ENCODE data around the gene SIMC1.

The SIMC1 gene

GRCh38 chr5:176365351-176366231 is 127.4 kb downstream of the SIMC1 start, which contains the start of gene ARL10:
Gene ARL10, plus strand, starts transcription at chr5:176365487. Its CDS starts 77 bp downstream, at chr5:176365564.
- DNase-seq (ENCODE audit: insufficient read length, low spot score): no peak
- FAIRE-seq: no peak
- TF ChIP-seq POLR2A (IDR thresholded peaks at IDR 0.05; ENCODE audit: low read depth, low read length): no peak

DNA sequence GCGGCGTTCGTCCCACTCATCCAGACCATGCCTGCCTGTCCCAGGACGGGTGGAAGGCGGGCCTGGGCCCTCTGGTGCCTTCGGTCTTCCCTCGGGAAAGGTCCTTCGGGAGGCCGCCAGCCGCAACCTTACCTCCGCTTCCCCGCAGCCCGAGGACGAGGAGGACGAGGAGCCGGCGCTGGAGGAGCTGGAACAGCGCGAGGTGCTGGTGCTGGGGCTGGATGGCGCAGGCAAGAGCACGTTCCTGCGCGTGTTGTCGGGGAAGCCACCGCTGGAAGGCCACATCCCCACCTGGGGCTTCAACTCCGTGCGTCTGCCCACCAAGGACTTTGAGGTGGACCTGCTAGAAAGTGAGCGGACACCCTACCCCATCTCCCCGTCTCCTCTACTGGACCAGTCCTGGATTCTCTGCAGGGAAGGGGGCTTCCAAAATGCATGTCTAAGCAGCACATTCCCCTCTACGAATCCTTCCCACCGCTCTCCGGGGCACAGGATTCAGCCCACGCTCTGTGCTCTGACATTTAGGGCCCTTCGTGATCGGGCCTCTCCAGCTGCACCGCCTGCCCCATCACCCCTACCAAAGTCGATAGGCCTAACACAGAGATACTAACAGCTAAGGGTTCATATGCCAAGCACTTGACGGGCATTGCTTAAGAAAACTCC is 128.1 kb downstream of the SIMC1 start:
- TF ChIP-seq POLR2A (IDR thresholded peaks at IDR 0.05; ENCODE audit: low read depth, low read length): no peak
- no peak for DNase-seq (ENCODE audit: insufficient read length, low spot score)
- FAIRE-seq: no peak

- FAIRE-seq (no peak), DNase-seq (ENCODE audit: insufficient read length, low spot score) (no peak)
- no peak for TF ChIP-seq POLR2A (IDR thresholded peaks at IDR 0.05; ENCODE audit: low read depth, low read length)
Observed at GRCh38 chr5:176368726-176369125, 130.5 kb downstream of the SIMC1 start.

DNA sequence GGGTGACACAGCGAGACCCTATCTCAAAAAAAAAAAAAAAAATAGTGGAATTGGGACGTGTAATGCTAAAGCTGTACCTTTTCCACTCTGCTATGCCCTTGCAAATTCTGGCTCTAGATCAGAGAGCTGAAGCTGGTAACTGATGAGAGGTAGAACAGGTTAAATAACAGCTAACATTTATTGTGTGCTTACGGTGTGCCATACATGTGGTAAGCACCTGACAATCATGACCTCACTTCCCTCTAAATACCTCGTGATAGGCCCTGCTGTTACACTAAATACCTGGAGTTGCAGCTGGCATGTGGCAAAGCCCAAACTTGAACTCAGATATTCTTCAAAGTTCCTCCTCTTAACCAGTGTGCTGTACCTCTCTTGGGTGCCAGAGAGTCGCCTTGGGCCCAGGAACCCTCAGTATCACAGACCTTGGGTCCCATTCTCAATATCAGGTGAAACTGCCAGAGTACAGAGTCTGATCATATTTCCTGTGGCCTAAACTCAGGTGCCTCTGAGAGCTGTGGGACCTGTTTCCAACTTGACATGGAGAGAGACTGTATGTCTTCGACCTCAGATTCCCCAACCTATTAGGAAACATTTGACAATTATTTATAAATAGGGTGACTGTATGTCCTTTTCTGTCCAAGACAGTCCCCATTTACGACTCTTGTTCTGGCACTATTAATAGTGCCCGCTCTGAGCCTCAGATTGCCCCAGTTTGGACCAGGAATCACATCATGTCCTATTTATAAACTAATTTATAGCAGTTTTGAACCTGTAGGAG is 131.9 kb downstream of the SIMC1 start:
- FAIRE-seq: no peak
- no peak for TF ChIP-seq POLR2A (IDR thresholded peaks at IDR 0.05; ENCODE audit: low read depth, low read length)
- DNase-seq (ENCODE audit: insufficient read length, low spot score): no peak

DNA sequence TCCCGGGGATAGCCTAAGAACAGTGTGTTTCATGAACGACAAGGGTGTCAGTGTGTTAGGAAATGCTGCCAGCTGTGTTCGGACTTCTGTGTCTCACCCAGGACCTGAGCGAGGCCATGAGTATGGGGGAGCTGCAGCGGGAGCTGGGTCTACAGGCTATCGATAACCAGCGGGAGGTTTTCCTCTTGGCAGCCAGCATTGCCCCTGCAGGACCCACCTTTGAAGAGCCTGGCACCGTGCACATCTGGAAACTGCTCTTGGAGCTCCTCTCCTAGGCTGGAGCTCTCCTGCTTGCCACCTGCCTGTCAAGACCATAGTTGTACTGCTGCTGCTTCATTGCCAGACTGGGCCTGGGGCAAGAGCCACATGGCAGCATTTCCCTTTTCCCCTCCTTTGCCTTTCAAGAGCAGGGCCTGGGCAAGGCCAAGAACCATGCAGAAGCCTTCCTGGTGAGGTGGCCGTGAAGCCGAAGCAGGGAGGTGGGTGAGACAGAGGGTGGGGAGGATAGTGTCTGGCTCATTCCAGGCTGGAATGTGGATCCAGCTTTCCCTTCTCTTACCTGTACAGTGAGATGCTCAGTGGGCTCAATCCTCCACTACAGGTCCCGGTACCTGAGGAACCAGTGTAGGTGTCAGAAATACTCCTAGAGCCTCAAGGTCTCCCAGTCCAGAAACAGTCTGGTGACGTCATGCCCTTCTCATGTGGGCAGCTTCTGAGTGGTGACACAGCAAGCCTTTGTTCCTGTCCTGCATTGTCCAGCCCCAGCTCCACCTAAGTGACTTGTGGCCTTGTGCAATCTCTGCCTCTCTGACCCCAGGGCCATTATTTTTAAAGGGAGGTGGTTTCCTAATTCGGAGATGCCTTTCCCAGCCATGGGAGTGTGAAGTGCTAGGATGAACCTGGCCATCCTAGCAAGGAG is 133.7 kb downstream of the SIMC1 start:
- TF ChIP-seq POLR2A (IDR thresholded peaks at IDR 0.05; ENCODE audit: low read depth, low read length): no peak
- DNase-seq (ENCODE audit: insufficient read length, low spot score) (no peak), FAIRE-seq (no peak)

- DNase-seq (ENCODE audit: insufficient read length, low spot score) (no peak), FAIRE-seq (no peak)
- TF ChIP-seq POLR2A (IDR thresholded peaks at IDR 0.05; ENCODE audit: low read depth, low read length): no peak
Observed at GRCh38 chr5:176373100-176373818, 135.0 kb downstream of the SIMC1 start.

DNA sequence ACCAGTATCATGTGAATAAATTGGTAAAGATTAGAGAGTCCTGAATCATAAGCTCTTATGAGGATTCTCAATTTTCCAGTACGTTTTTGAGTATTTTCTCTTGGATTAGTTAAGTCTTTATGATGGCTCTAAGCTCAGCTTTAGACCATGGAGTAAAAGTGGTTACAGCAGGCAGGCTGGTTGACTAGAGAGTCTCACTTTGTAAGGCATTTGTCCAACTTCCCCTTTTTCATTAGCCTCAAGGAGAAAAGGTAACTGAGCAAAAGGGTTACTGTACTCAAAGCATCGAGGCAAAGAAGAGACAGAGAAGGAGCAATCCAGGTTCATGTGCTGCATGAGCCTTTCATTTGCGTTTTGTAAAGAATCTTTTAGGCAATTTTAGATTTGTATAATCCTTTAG is 141.7 kb downstream of the SIMC1 start:
- FAIRE-seq (no peak), DNase-seq (ENCODE audit: insufficient read length, low spot score) (no peak)
- TF ChIP-seq POLR2A (IDR thresholded peaks at IDR 0.05; ENCODE audit: low read depth, low read length): no peak

DNA sequence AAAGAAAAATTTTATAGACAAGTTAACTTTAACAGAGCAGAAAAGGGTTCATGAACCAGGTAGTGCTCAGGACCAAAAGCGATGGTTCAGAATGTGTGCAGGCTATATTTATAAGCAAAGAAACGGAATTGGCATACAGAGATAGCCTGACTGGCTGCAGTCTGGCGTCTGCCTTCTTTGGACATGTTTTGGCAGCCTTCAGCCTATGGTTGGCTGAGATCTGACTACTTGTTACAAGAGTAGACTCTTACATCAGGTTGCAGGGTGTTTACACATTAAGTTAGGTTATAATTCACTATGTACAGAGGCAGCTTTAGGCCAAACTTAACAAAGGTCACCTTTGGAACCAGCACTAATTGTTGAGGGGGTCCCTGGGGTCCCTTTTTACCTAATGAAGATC is 143.2 kb downstream of the SIMC1 start:
- TF ChIP-seq POLR2A (IDR thresholded peaks at IDR 0.05; ENCODE audit: low read depth, low read length): no peak
- FAIRE-seq: no peak

GRCh38 chr5:176381979-176382378 is 143.8 kb downstream of the SIMC1 start:
- no peak for TF ChIP-seq POLR2A (IDR thresholded peaks at IDR 0.05; ENCODE audit: low read depth, low read length)
- no peak for FAIRE-seq
- no peak for DNase-seq (ENCODE audit: insufficient read length, low spot score)

More for the DNA sequence above, 143.2 kb downstream of the SIMC1 start:
- DNase-seq (ENCODE audit: insufficient read length, low spot score): no peak

DNA sequence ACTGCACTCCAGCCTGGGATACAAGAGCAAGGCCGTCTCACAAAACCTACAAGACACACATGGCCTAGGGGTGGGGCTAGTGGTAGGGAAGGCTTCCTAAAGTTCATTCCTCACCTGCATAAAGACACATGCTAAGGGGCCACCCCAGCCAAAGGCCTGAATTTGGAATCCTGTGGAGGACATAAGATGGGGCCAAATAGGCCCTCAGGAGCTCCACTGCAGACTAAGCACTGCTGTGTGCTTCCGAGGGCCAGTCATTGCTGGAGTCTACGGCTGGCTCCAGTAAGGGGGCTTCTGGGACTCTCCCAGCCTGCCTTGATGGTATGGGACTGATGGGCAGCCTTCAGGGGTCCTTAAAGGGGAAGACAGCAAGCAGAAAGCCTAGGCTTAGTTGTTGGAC is 144.5 kb downstream of the SIMC1 start:
- DNase-seq (ENCODE audit: insufficient read length, low spot score) (no peak), FAIRE-seq (no peak)
- no peak for TF ChIP-seq POLR2A (IDR thresholded peaks at IDR 0.05; ENCODE audit: low read depth, low read length)

DNA sequence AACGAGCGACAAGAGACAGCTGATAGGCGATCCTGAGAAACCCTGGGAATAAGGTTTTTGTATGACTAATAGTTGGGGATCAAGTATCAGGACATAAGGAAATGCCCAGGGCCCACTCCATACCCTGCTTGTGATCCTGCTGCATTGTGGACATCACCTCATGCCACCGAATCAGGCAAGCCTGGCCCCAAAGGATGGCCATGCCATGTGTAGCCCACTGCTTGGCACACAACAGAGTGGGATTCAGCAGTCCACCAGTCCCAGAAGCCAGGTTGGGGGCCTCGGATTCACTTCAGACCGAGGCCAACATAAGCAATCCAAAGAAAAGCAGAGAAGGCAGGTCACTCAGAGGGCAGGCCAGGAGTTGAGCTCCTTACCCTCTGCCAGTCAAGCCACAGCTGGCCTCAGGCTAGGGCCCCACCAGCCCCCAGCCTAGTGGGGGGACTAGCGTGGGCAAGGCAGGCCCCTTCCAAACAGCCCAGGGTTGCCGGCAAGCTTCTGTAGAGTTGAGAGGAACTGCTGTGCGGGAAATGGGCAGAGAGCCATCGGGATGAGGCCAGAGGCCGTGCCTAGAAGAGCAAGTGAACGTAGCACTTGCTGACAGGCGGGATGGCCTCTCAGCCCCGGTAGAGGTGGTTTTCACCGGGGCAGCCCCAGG is 145.2 kb downstream of the SIMC1 start:
- TF ChIP-seq POLR2A (IDR thresholded peaks at IDR 0.05; ENCODE audit: low read depth, low read length): no peak
- DNase-seq (ENCODE audit: insufficient read length, low spot score) (no peak), FAIRE-seq (no peak)

DNA sequence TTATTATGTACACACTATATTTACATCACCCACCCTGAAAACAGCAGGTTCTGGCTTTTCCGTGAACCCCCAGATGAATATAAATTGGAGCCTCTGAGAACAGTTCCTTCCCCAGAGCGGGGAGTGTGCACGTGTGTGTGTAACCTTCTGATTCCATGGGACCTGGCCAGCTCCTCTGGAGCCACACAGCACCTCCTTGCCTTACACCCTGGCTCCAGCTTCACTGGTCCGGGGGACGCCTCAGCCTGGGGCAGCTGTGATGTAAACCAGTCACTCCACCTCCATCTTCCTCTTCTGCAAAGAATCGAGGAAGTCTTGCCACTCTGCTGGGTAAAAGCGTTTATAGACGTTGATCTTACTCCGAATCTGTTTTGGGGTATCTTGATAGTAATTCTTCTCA is 145.7 kb downstream of the SIMC1 start:
- DNase-seq (ENCODE audit: insufficient read length, low spot score) (no peak), FAIRE-seq (no peak)
- TF ChIP-seq POLR2A (IDR thresholded peaks at IDR 0.05; ENCODE audit: low read depth, low read length): no peak

Measured in H54 (cell line).